Erythroblast (primary cell): ENCODE measurements around the gene MAPK6.

Experiments
- GATA1 ChIP-seq: IDR thresholded peaks from 2 replicates; pipeline ENCODE4 v1.6.1; 2011; ENCODE audit warnings: low read depth, mild to moderate bottlenecking, control low read depth, low read length, moderate library complexity
- POLR2A ChIP-seq: IDR thresholded peaks from 2 replicates; pipeline ENCODE4 v1.6.1; 2011; ENCODE audit warnings: mild to moderate bottlenecking, low read length

DNA sequence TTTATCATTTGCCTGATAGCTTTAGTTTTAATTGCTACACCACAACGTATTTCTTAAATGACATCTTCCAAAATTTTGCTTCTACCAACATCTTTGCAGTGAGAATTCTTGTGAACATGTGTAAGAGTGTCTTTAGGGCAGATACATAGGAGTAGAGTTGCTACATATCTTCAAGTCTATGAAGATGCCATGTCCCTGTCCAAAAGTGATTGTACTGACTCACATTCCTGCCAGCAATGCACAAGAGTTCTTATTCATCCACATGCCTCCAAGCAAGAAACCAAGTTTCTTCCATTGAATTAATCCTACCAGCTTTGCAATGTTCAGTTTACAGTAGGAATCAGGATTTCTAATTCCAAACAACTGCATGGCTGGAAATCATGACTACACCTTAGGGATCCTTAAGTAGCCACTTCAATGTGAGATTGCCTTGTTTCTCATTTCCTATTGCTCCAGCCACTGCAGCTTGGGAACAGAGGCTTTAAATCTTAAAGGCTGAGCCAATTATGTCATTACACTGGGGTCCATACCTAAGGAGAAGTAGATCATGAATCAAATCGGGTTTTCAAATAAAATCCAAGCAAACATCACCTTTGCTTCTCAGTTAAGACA is 49.1 kb downstream of the MAPK6 start:
- TF ChIP-seq POLR2A (no peak), GATA1 (no peak)
